Measurements from ENCODE around the gene CCL5. TPM values are rescaled to one million over a fixed set of nuclear protein-coding genes. Genes with fewer than 3 reads are reported as not detected.

CCL5 gene
- polyA plus RNA-seq, 1 of the 3 experiments (the other 2 are of a cell fraction) = 0.23 TPM

- TF ChIP-seq SMC3 (IDR thresholded peaks at IDR 0.05; ENCODE audit: low read depth, low read length) (peak; percentile 34; the same call in 1 of the 2 replicates), RAD21 (IDR thresholded peaks at IDR 0.05; ENCODE audit: low read length) (peak; percentile 63), FOXM1 (IDR thresholded peaks at IDR 0.05; ENCODE audit: low read depth) (no peak)
- TF ChIP-seq, protein P1, sequence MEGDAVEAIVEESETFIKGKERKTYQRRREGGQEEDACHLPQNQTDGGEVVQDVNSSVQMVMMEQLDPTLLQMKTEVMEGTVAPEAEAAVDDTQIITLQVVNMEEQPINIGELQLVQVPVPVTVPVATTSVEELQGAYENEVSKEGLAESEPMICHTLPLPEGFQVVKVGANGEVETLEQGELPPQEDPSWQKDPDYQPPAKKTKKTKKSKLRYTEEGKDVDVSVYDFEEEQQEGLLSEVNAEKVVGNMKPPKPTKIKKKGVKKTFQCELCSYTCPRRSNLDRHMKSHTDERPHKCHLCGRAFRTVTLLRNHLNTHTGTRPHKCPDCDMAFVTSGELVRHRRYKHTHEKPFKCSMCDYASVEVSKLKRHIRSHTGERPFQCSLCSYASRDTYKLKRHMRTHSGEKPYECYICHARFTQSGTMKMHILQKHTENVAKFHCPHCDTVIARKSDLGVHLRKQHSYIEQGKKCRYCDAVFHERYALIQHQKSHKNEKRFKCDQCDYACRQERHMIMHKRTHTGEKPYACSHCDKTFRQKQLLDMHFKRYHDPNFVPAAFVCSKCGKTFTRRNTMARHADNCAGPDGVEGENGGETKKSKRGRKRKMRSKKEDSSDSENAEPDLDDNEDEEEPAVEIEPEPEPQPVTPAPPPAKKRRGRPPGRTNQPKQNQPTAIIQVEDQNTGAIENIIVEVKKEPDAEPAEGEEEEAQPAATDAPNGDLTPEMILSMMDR (IDR thresholded peaks at IDR 0.05) = peak; percentile 90
- WGBS (ENCODE audit: low lambda C conversion rate) = 71% methylated on average over 7 of the region's 7 CpGs
- H3K4me2 ChIP-seq = no peak overlapping the region
- H3K4me3 ChIP-seq (ENCODE audit: low read depth in 2 of 2, low read length in 1 of 2) = no peak overlapping the region
- no peaks in the 10 kb centered on the region for H3K27me3 ChIP-seq (ENCODE audit: insufficient read depth)
- H3K4me1 ChIP-seq (ENCODE audit: control insufficient read depth in 1 of 2, insufficient read depth in 2 of 2, low read depth in 1 of 2, low read length in 1 of 2) = no peaks in the 10 kb centered on the region
- H4K20me1 ChIP-seq (ENCODE audit: insufficient read depth) = peaks cover 8% of the 10 kb centered on the region
- no peaks in the 10 kb centered on the region for H3K9me3 ChIP-seq
- no peaks in the 10 kb centered on the region for H3K79me2 ChIP-seq (ENCODE audit: insufficient read depth)
- ChIA-PET CTCF (interaction anchor here (0.6 to 3.1 kb wide), 28 partner anchors 8 to 634 kb away, joined by 3 to 33 read pairs (median 4); partner anchors contain the start of genes HEATR9 and TAF15), POLR2A (no interaction called here)
- H3F3A ChIP-seq (replicated peaks; ENCODE audit: insufficient read depth) = peaks cover 11% of the 10 kb centered on the region
- H3K9ac ChIP-seq = no peak overlapping the region
- H2AFZ ChIP-seq (ENCODE audit: low read depth) = no peak overlapping the region
- H3K36me3 ChIP-seq (replicated peaks in 1 of 2; ENCODE audit: control insufficient read depth in 1 of 2, insufficient read depth in 2 of 2, low read length in 1 of 2) = peaks cover 31 to 35% of the 10 kb centered on the region in 2 experiments
- peak; percentile 55 for DNase-seq
- H3K9me2 ChIP-seq = no peaks in the 10 kb centered on the region
- H3K27ac ChIP-seq (ENCODE audit: low read depth in 2 of 2, low read length in 1 of 2) = no peak overlapping the region
Observed at GRCh38 chr17:35849469-35850348, 30.5 kb downstream of the CCL5 start.

DNA sequence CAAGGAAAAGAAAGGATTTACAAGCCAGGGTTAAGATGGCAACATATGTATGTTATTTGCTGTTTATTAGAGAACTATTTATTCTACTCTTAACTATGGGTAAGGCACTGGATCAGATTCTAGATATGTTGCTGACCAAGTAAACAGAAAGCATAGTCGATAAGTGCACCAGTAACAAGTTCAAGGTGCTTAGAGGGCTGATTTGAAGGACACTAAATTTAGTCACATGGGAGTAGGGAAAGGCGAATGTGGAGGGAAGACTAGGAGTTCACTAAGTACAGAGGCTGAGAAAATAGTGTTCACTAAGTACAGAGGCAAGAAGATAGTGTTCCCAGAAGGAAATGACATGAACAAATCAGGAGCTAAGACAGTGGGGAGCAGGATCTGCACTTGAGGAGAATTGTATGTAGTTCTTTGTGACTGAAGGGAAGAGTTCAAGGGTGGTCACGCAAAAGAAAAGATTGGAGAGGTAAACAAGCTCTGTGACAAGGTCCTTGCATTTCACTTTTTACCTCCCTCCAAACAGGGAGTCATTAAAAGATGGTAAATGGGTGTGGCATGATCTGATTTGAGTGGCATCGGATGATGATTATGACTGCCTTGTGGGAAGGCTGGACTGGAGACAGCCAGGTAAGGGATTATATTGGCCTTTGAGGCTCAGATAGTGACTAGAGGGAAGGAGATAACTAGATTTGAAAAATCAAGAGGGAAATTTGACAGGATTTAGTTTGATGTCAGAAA, 32.4 kb downstream of the CCL5 start:
- H3K27ac ChIP-seq (ENCODE audit: low read depth in 2 of 2, low read length in 1 of 2) = no peak overlapping the region
- TF ChIP-seq MXI1 (IDR thresholded peaks at IDR 0.05; ENCODE audit: low read depth, low read length) (no peak), POLR2AphosphoS5 (IDR thresholded peaks at IDR 0.05; ENCODE audit: low read depth, low read length) (peak; percentile 21; the same call in 1 of the 2 replicates)
- H3F3A ChIP-seq (replicated peaks; ENCODE audit: insufficient read depth) = peaks cover 21% of the 10 kb centered on the region
- no peaks in the 10 kb centered on the region for H3K4me1 ChIP-seq (ENCODE audit: control insufficient read depth in 1 of 2, insufficient read depth in 2 of 2, low read depth in 1 of 2, low read length in 1 of 2)
- WGBS (ENCODE audit: low lambda C conversion rate) = 90% methylated on average over 4 of the region's 4 CpGs
- no peak for DNase-seq
- no peaks in the 10 kb centered on the region for H3K9me3 ChIP-seq
- H2AFZ ChIP-seq (ENCODE audit: low read depth) = no peak overlapping the region
- H3K9me2 ChIP-seq = no peaks in the 10 kb centered on the region
- H3K4me2 ChIP-seq = no peak overlapping the region
- no peak overlapping the region for H3K4me3 ChIP-seq (ENCODE audit: low read depth in 2 of 2, low read length in 1 of 2)
- ChIA-PET POLR2A (no interaction called here), CTCF (interaction anchor here (0.7 to 3.1 kb wide), 11 partner anchors 9 to 128 kb away, joined by 3 to 33 read pairs (median 4); partner anchors contain the start of gene TAF15)
- H3K9ac ChIP-seq = no peak overlapping the region
- H4K20me1 ChIP-seq (ENCODE audit: insufficient read depth) = peaks cover 8% of the 10 kb centered on the region
- H3K27me3 ChIP-seq (ENCODE audit: insufficient read depth) = no peaks in the 10 kb centered on the region
- peaks cover 46 to 48% of the 10 kb centered on the region in 2 experiments for H3K36me3 ChIP-seq (replicated peaks in 1 of 2; ENCODE audit: control insufficient read depth in 1 of 2, insufficient read depth in 2 of 2, low read length in 1 of 2)
- H3K79me2 ChIP-seq (ENCODE audit: insufficient read depth) = no peaks in the 10 kb centered on the region

Data from SK-N-SH (cell line).